HEK293T (cell line): Measurements from ENCODE around the gene C2CD4D.

ENCODE experiments used
- ARNT ChIP-seq: fragments of 450-650 bp; IDR thresholded peaks from 2 replicates; pipeline ENCODE4 v1.6.1; 2017; ENCODE audit warnings: mild to moderate bottlenecking
- BHLHE40 ChIP-seq: fragments of 450-650 bp; IDR thresholded peaks from 2 replicates; pipeline ENCODE4 v1.6.1; 2016; ENCODE audit warnings: mild to moderate bottlenecking, moderate library complexity, borderline replicate concordance
- CTBP1 ChIP-seq: fragments of 450-650 bp; IDR thresholded peaks from 2 replicates; pipeline ENCODE4 v1.6.1; 2016; ENCODE audit warnings: borderline replicate concordance
- ELF4 ChIP-seq: fragments of 450-650 bp; IDR thresholded peaks from 2 replicates; pipeline ENCODE4 v1.6.1; 2017; ENCODE audit warnings: antibody characterized with exemption
- FOXM1 ChIP-seq: fragments of 450-650 bp; IDR thresholded peaks from 2 replicates; pipeline ENCODE4 v1.6.1; 2017; ENCODE audit warnings: mild to moderate bottlenecking, borderline replicate concordance
- L3MBTL2 ChIP-seq: fragments of 450-650 bp; conservative IDR thresholded peaks from 2 replicates; pipeline ENCODE4 v1.6.1; 2016; ENCODE audit warnings: mild to moderate bottlenecking
- LEF1 ChIP-seq: fragments of 450-650 bp; IDR thresholded peaks from 2 replicates; pipeline ENCODE4 v1.6.1; 2017; ENCODE audit warnings: mild to moderate bottlenecking, borderline replicate concordance
- NFRKB ChIP-seq: fragments of 450-650 bp; IDR thresholded peaks from 2 replicates; pipeline ENCODE4 v1.6.1; 2016; ENCODE audit warnings: mild to moderate bottlenecking, moderate library complexity
- SP1 ChIP-seq: fragments of 450-650 bp; IDR thresholded peaks from 2 replicates; pipeline ENCODE4 v1.6.1; 2017
- SUZ12 ChIP-seq: fragments of 450-650 bp; IDR thresholded peaks from 2 replicates; pipeline ENCODE4 v1.6.1; 2016; ENCODE audit warnings: mild to moderate bottlenecking
- ZNF384 ChIP-seq: fragments of 450-650 bp; IDR thresholded peaks from 2 replicates; pipeline ENCODE4 v1.6.1; 2016
- TF ChIP-seq, protein P1 (sequence below): fragments of 450-650 bp; IDR thresholded peaks from 2 replicates; pipeline ENCODE4 v1.6.1; 2016

- TF ChIP-seq SUZ12, result no peak
- TF ChIP-seq SP1, result no peak
- TF ChIP-seq BHLHE40, result no peak
- TF ChIP-seq ELF4, result no peak
- no peak for TF ChIP-seq NFRKB
- TF ChIP-seq FOXM1, result no peak
- no peak for TF ChIP-seq ZNF384
- no peak for TF ChIP-seq LEF1
- TF ChIP-seq L3MBTL2, result no peak
- no peak for TF ChIP-seq CTBP1
- TF ChIP-seq ARNT, result no peak
- TF ChIP-seq, protein P1, sequence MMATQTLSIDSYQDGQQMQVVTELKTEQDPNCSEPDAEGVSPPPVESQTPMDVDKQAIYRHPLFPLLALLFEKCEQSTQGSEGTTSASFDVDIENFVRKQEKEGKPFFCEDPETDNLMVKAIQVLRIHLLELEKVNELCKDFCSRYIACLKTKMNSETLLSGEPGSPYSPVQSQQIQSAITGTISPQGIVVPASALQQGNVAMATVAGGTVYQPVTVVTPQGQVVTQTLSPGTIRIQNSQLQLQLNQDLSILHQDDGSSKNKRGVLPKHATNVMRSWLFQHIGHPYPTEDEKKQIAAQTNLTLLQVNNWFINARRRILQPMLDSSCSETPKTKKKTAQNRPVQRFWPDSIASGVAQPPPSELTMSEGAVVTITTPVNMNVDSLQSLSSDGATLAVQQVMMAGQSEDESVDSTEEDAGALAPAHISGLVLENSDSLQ, result no peak
These were observed 26.2 kb downstream of the C2CD4D start for GRCh38 chr1:151813271-151813977.
